GM19240 (cell line): Measurements from ENCODE around the gene MRPS21.
"Not testable (repeated sequence)": the region's sequence is repeated elsewhere in the genome, so short reads cannot be mapped to it uniquely, and the experiment has no call there.

Source experiments
- DNase-seq: peaks from one replicate; pipeline ENCODE4 v3.0.0; 2011; ENCODE audit warnings: low spot score; ENCODE audit not compliant: insufficient read length

Gene MRPS21

GRCh38 chr1:150281221-150281757 is 12.4 kb upstream of the MRPS21 start:
- no peak for DNase-seq

- peak; percentile 22 for DNase-seq
These were observed 11.7 kb upstream of the MRPS21 start, which contains the start of gene CIART for GRCh38 chr1:150281758-150282557. Gene CIART, plus strand, starts transcription at chr1:150282554. Its CDS starts 714 bp downstream, at chr1:150283268.

GRCh38 chr1:150282558-150282958 is 11.1 kb upstream of the MRPS21 start:
- no peak for DNase-seq

- DNase-seq, result no peak
These were observed 10.4 kb upstream of the MRPS21 start for GRCh38 chr1:150283260-150283659.

- DNase-seq, result no peak
These were observed 5.3 kb upstream of the MRPS21 start for GRCh38 chr1:150288382-150288781.

- DNase-seq, result no peak
These were observed 4.8 kb upstream of the MRPS21 start for GRCh38 chr1:150288822-150289221.

GRCh38 chr1:150295476-150295875 is 1.8 kb downstream of the MRPS21 start:
- no peak for DNase-seq

GRCh38 chr1:150299716-150300115 is 6.1 kb downstream of the MRPS21 start:
- no peak for DNase-seq

GRCh38 chr1:150302338-150302737 is 8.7 kb downstream of the MRPS21 start:
- DNase-seq, result no peak

- no peak for DNase-seq
These were observed 9.2 kb downstream of the MRPS21 start for GRCh38 chr1:150302902-150303301.

GRCh38 chr1:150308585-150308984 is 14.9 kb downstream of the MRPS21 start:
- not testable (repeated sequence) for DNase-seq

GRCh38 chr1:150309758-150310508 is 16.3 kb downstream of the MRPS21 start:
- no peak for DNase-seq

- no peak for DNase-seq
These were observed 18.1 kb downstream of the MRPS21 start for GRCh38 chr1:150311762-150312161.

- DNase-seq, result not testable (repeated sequence)
These were observed 21.0 kb downstream of the MRPS21 start for GRCh38 chr1:150314691-150315090.

- no peak for DNase-seq
These were observed 27.0 kb downstream of the MRPS21 start for GRCh38 chr1:150320667-150320978.

GRCh38 chr1:150321826-150322166 is 28.1 kb downstream of the MRPS21 start:
- DNase-seq, result no peak

GRCh38 chr1:150322310-150322709 is 28.6 kb downstream of the MRPS21 start:
- no peak for DNase-seq

- DNase-seq, result no peak
These were observed 39.1 kb downstream of the MRPS21 start for GRCh38 chr1:150332651-150333290.

GRCh38 chr1:150346316-150346715 is 52.7 kb downstream of the MRPS21 start:
- no peak for DNase-seq

GRCh38 chr1:150352866-150353265 is 59.2 kb downstream of the MRPS21 start:
- DNase-seq, result no peak
